Fibroblast of the conjunctiva (primary cell): ENCODE measurements around the gene ABCE1.

Experiments used
- DNase-seq: peaks from one replicate; pipeline ENCODE4 v3.0.0-alpha.2; 2010; ENCODE audit warnings: low read depth

Gene ABCE1

GRCh38 chr4:145177511-145177905, 79.4 kb downstream of the ABCE1 start:
- no peak for DNase-seq

DNA sequence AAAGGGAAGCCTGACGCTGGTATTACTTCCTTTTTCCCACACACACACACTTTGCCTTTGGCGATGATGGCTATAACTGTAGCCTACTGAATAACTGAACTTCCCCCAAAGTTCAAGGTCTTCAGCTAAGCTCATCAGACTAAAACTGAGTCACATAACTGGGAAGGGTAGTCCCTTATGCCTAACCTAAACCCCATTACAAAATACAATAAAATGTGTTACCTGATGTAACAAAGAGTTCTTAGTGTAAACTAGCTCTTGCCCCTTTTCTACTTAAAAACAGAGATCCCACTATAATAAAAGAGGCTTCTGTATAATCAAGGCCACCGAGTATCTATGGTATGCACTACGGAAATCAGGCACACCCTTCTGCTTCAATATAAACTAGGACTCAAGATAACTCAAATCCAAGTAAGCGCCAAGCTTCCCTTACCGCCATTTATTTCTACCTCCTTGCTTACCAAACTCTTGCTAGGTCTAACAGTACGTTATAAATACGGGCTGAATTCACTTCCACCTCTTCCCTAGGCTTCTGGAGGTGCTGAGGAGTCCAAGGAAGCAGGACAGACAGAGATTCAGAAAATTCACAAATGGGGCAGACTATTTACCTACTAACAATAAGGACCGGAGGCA, 79.9 kb downstream of the ABCE1 start:
- DNase-seq = no peak

DNA sequence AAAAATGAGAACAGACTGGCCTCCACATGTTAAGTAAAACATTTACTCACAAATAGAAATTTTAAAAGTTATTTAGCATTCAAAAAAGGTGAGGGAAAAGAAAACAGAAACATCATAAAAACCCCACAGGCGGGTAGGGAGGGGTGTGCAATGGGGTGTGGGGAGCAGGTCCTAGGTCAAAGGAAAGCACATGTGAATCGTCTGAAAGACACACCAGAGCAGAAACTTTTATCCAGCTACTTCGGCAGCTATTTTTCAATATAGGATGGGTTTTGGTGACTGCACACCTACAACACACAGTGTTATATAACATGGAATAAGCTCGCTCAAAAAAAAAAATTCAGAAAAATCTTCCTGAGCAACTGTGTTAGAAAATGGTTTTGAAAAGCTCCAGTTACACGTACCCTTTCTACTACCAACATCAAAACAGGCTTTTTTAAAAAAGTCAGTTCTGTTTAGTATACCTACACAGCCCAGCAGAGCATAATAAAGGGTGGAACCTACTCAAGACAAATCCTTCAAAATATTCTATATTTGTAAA, 80.7 kb downstream of the ABCE1 start:
- no peak for DNase-seq
